Skeletal muscle satellite cell (primary cell): ENCODE measurements around the gene MRPL42. TPM values are rescaled to one million over a fixed set of nuclear protein-coding genes. Genes with fewer than 3 reads are reported as not detected.
"Not testable (repeated sequence)": the region's sequence is repeated elsewhere in the genome, so short reads cannot be mapped to it uniquely, and the experiment has no call there.

Experiments used
- H3K27me3 ChIP-seq: 2 replicates; pipeline ENCODE4 v1.7.0; 2013; ENCODE audit warnings: low read length; ENCODE audit not compliant: control insufficient read depth, insufficient read depth
- H3K36me3 ChIP-seq: 2 replicates; pipeline ENCODE4 v1.7.0; 2013; ENCODE audit warnings: mild to moderate bottlenecking, control low read depth, low read length; ENCODE audit not compliant: insufficient read depth
- H3K4me1 ChIP-seq: 2 replicates; pipeline ENCODE4 v1.7.0; 2013; ENCODE audit warnings: low read length; ENCODE audit not compliant: control insufficient read depth, insufficient read depth
- H3K4me2 ChIP-seq: 2 replicates; pipeline ENCODE4 v1.7.0; 2013; ENCODE audit warnings: mild to moderate bottlenecking, low read length
- H3K4me3 ChIP-seq: 2 replicates; pipeline ENCODE4 v1.7.0; 2013; ENCODE audit warnings: low read length
- H3K9ac ChIP-seq: 2 replicates; pipeline ENCODE4 v1.7.0; 2013; ENCODE audit warnings: mild to moderate bottlenecking, low read depth, low read length, moderate library complexity
- H3K9me3 ChIP-seq: replicated peaks from 2 replicates; pipeline ENCODE4 v1.7.0; 2013; ENCODE audit warnings: mild to moderate bottlenecking, control low read depth, low read length
- total RNA-seq: library from RNA; depleted of rRNA; stranded (reverse); fragments of >200 nt; gene quantifications from 2 replicates; pipeline ENCODE4 v1.2.3, GENCODE V29; 2012; rRNA removed

MRPL42 gene
- total RNA-seq, result 69.2 and 81.7 TPM in 2 replicates

DNA sequence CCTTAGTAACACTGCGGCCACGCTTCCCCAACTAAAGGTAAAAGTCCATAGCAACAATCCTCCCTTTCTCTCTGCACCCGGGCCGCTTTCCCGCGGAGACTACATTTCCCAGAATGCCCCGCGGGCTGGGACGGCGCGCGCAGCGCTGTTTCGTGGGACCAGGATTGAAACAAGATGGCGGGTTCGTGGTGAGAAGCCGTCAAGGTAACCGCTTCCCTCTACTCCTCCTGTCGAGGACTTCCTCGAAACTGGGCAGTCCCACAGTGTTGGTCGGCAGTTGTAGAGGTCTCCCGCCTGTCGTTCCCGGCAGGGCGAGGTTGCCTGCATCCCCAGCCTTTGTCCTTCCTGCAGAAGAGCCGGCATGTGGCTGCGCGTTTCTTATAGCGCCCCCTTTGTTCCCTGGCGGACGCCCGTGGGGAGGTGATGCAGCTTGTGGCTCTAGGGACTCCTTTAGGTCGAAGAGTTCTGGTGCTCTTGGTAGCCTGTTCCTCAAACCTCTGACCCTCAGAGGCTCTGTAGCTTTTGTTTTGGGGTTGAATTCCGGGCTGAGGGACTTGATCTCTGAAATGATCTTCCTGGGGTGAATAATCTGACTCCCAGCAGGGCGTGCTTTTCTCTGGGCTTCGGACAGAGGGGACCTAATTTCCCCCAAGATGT is at the start of gene MRPL42:
MRPL42 (plus strand) TSS at position 164 of the 657 bp plus-strand sequence. CDS start 1,772 bp downstream, outside the sequence.
- peaks cover 10% of the 10 kb centered on the region for H3K4me1 ChIP-seq
- no peaks in the 10 kb centered on the region for H3K9me3 ChIP-seq
- H3K9ac ChIP-seq, result peak within 1 kb of the TSS; percentile 85
- peaks cover 15% of the 10 kb centered on the region for H3K36me3 ChIP-seq
- H3K4me3 ChIP-seq, result peak within 1 kb of the TSS; percentile 82
- H3K4me2 ChIP-seq, result peak within 1 kb of the TSS; percentile 82
- H3K27me3 ChIP-seq, result no peaks in the 10 kb centered on the region

GRCh38 chr12:93417967-93418480 is 49.3 kb upstream of the MRPL42 start:
- H3K27me3 ChIP-seq, result no peaks in the 10 kb centered on the region
- no peaks in the 10 kb centered on the region for H3K9me3 ChIP-seq
- no peak overlapping the region for H3K9ac ChIP-seq
- H3K4me3 ChIP-seq, result no peak overlapping the region
- peaks cover 16% of the 10 kb centered on the region for H3K4me1 ChIP-seq
- no peaks in the 10 kb centered on the region for H3K36me3 ChIP-seq
- no peak overlapping the region for H3K4me2 ChIP-seq

DNA sequence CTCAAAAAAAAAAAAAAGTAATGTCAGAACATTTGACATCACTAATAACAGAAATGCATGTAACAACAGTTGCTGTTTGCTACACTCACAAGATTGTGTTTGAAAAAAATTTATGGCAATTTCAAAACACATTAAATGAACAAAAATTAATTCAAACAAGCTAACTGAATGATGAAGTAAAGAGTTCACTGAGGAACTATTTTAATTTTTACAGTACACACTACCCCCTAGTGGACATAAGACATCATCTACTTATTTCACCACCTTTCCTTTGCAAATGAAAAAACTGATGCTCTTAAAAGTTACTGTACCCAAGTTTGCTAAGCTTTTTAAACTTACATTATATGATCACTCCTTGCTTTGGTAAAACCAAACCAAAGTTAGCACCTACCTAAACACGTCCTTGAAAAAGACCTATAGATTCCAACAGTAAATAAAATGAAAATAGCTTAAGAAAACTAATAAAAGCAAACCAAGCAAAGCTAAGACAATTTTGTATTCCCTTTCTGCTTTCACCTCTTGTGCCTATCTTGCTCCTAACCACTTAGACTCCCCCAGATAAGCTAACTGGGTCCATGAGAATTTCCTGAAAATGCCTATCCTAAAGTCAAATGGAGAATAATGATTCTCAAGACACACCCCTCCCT is 47.8 kb upstream of the MRPL42 start:
- Histone ChIP-seq H3K36me3 (no peaks in the 10 kb centered on the region), H3K4me2 (no peak overlapping the region), H3K9ac (no peak overlapping the region), H3K4me3 (no peak overlapping the region), H3K4me1 (peaks cover 16% of the 10 kb centered on the region), H3K27me3 (no peaks in the 10 kb centered on the region), H3K9me3 (no peaks in the 10 kb centered on the region)

DNA sequence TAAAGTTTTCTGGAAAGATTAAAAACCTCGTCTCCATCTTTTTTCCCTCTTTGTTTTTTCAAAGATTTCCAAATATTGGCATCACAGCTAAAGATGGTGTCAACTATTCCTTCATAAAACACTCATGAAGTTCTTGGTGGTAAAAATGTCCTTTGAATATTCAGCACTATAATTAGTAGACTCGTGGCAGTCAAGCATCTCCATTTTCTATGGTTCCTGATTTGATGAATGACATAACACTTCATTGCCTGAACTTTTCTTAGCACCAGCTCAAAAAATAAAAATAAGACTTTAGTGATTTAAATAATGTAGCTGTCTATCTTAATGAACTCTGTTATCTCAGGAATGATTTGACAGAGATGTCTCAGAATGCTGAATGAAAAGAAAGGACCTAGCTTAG is 45.3 kb upstream of the MRPL42 start:
- H3K4me3 ChIP-seq, result no peak overlapping the region
- no peaks in the 10 kb centered on the region for H3K36me3 ChIP-seq
- H3K27me3 ChIP-seq, result no peaks in the 10 kb centered on the region
- no peak overlapping the region for H3K4me2 ChIP-seq
- H3K9me3 ChIP-seq, result no peaks in the 10 kb centered on the region
- H3K9ac ChIP-seq, result no peak overlapping the region
- H3K4me1 ChIP-seq, result peaks cover 6% of the 10 kb centered on the region

DNA sequence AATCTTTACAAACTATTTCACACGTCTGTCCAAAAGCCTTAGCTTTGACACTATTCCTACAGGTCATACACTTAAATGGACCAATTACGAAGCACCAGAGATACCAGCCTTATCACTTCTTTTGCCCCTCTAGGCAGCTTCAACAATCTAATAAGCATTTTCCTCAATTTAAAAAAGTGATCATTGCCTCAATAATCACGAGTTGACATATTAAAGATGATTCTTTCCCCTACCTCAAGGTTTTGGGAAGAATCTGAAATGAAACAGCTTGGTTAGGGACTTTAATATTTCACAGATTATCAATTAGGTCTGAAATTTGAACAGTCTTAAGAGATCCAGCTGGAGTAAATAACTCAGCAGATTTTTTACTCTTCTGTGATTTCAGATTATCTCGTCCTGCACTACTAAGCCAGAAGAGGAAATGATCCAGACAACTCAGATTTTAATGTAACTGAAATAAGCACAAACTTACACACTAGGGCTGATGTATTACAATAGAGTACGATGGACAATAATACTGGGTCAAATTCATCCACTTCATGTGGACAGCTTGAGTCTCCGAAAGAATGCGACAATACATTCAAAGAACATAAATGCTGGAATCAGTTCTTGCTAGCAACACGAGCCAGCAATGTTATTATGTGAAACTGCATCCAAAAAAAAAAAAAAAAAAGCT is 41.4 kb upstream of the MRPL42 start:
- H3K36me3 ChIP-seq, result no peaks in the 10 kb centered on the region
- H3K4me1 ChIP-seq, result peaks cover 19% of the 10 kb centered on the region
- H3K9me3 ChIP-seq, result no peaks in the 10 kb centered on the region
- H3K27me3 ChIP-seq, result no peaks in the 10 kb centered on the region
- no peak overlapping the region for H3K4me3 ChIP-seq
- no peak overlapping the region for H3K9ac ChIP-seq
- H3K4me2 ChIP-seq, result no peak overlapping the region

DNA sequence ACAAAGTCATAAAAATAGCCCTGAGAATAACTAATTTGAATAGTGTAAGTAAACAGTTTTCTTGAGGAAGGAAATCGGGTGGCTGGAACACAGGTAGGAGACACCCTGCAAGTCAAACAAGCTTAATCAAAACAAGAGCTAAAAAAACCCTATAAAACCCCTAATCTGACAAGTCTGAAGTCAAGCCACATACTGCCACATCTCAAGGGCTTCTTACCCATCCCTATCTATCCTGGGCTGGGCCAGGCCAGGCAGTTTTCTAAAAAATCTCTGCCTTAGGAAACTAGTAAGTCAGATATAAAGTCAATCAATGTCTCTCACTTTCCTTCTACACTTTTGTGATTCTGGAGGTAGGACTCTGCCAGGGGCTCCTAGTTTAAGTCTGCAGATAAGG is 40.9 kb upstream of the MRPL42 start:
- H3K9me3 ChIP-seq, result no peaks in the 10 kb centered on the region
- H3K4me1 ChIP-seq, result peaks cover 19% of the 10 kb centered on the region
- H3K4me3 ChIP-seq, result no peak overlapping the region

GRCh38 chr12:93427779-93428564 is 39.3 kb upstream of the MRPL42 start:
- peaks cover 19% of the 10 kb centered on the region for H3K4me1 ChIP-seq
- H3K4me3 ChIP-seq, result no peak overlapping the region
- no peaks in the 10 kb centered on the region for H3K36me3 ChIP-seq
- no peaks in the 10 kb centered on the region for H3K9me3 ChIP-seq
- H3K9ac ChIP-seq, result no peak overlapping the region
- peak overlapping the region; percentile 46 for H3K4me2 ChIP-seq
- H3K27me3 ChIP-seq, result no peaks in the 10 kb centered on the region

More for the DNA sequence above, 40.9 kb upstream of the MRPL42 start:
- Histone ChIP-seq H3K36me3 (no peaks in the 10 kb centered on the region), H3K9ac (no peak overlapping the region), H3K4me2 (no peak overlapping the region), H3K27me3 (no peaks in the 10 kb centered on the region)

DNA sequence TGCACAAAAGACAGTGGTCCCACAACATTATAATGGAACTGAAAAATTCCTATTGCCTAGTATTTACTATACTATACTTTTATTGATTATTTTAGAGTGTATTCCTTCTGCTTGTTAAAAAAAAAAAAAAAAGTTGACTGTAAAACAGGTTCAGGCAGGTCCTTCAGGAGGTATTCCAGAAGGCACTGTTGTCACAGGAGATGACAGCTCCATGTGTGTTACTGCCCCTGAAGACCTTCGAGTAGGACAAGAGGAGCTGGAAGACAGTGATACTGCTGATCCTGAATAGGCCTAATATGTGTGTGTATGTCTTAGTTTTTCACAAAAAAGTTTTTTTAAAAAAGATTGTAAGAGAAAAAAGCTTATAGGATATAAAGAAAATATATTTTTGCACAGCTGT is 37.9 kb upstream of the MRPL42 start:
- Histone ChIP-seq H3K4me3 (no peak overlapping the region), H3K9ac (no peak overlapping the region), H3K36me3 (no peaks in the 10 kb centered on the region), H3K4me1 (peaks cover 27% of the 10 kb centered on the region), H3K9me3 (no peaks in the 10 kb centered on the region), H3K27me3 (no peaks in the 10 kb centered on the region), H3K4me2 (no peak overlapping the region)

GRCh38 chr12:93429852-93430251 is 37.5 kb upstream of the MRPL42 start:
- Histone ChIP-seq H3K4me3 (no peak overlapping the region), H3K4me1 (peaks cover 30% of the 10 kb centered on the region), H3K27me3 (no peaks in the 10 kb centered on the region), H3K9me3 (no peaks in the 10 kb centered on the region), H3K9ac (no peak overlapping the region), H3K36me3 (no peaks in the 10 kb centered on the region), H3K4me2 (no peak overlapping the region)

GRCh38 chr12:93430280-93430679 is 37.0 kb upstream of the MRPL42 start:
- Histone ChIP-seq H3K9me3 (no peaks in the 10 kb centered on the region), H3K27me3 (no peaks in the 10 kb centered on the region), H3K4me1 (peaks cover 33% of the 10 kb centered on the region), H3K9ac (no peak overlapping the region), H3K4me2 (no peak overlapping the region), H3K4me3 (no peak overlapping the region), H3K36me3 (no peaks in the 10 kb centered on the region)

DNA sequence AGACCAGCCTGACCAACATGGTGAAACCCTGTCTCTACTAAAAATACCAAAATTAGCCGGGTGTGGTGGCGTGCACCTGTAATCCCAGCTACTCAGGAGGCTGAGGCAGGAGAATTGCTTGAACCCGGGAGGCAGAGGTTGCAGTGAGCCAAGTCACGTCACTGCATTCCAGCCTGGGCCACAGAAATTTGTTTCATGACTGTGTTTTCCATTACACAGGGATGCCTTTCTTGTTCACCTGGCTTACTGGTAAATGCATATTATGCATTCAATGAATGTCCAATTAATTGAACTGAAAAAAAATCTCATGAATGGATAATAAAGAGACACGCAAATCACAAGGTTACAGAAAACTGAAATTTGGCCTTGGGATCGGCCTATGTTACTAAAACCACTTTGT is 35.3 kb upstream of the MRPL42 start:
- H3K4me3 ChIP-seq, H3K27me3 ChIP-seq, H3K9ac ChIP-seq, H3K36me3 ChIP-seq, H3K4me2 ChIP-seq, H3K9me3 ChIP-seq: not testable (repeated sequence)
- peaks cover 36% of the 10 kb centered on the region for H3K4me1 ChIP-seq
